AG04449 (cell line): Measurements from ENCODE around the gene OR10K2.
"Not testable (repeated sequence)": the region's sequence is repeated elsewhere in the genome, so short reads cannot be mapped to it uniquely, and the experiment has no call there.

ENCODE experiments used
- CTCF ChIA-PET: fragments of 350-600 bp; formaldehyde crosslinking; extraction: SDS; loops from one replicate; lab custom pipeline; 2021; ENCODE audit warnings: antibody characterized with exemption; lab: Yijun Ruan, JAX
- POLR2A ChIA-PET: fragments of 400-600, 350-600 bp; formaldehyde crosslinking; extraction: SDS; loops from one replicate; lab custom pipeline; 2020; ENCODE audit warnings: antibody characterized with exemption, inconsistent platforms; lab: Yijun Ruan, JAX
- DNase-seq: peaks from one replicate; pipeline ENCODE4 v3.0.0-alpha.2; 2010; ENCODE audit warnings: low read depth, low spot score
- H3K4me3 ChIP-seq: 2 replicates; pipeline ENCODE4 v1.5.1; 2011; ENCODE audit warnings: low read depth, mild to moderate bottlenecking, control low read depth, low read length
- TF ChIP-seq, protein P1 (sequence below): IDR thresholded peaks from one replicate; pipeline ENCODE4 v1.5.1; 2011; ENCODE audit warnings: mild to moderate bottlenecking, moderate library complexity, low read length, control low read depth, inconsistent platforms; ENCODE audit not compliant: insufficient read depth; ENCODE audit errors: missing control alignments

Gene OR10K2

DNA sequence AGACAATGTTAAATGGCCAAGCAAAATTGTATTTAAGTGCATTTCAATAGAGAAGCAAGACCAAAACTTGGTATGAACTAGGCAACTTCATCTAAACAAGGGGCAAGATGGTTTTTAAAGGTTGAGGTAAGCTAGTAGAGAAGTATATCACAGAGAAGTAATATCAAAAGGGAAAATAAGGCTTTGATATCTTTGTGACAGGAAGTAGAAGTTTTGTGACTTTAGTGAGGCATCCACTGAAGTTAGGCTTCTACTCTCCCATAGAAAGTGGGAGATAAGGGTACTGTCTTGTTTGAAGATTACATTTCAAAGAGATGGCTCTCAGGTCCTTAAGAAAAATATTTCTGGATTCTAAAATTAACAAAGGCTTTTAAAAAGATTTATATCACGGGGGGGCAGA, 35.7 kb downstream of the OR10K2 start:
- CTCF ChIA-PET, result no interaction called here
- POLR2A ChIA-PET, result no interaction called here
- no peak for DNase-seq
- H3K4me3 ChIP-seq, result no peak overlapping the region
- TF ChIP-seq, protein P1, sequence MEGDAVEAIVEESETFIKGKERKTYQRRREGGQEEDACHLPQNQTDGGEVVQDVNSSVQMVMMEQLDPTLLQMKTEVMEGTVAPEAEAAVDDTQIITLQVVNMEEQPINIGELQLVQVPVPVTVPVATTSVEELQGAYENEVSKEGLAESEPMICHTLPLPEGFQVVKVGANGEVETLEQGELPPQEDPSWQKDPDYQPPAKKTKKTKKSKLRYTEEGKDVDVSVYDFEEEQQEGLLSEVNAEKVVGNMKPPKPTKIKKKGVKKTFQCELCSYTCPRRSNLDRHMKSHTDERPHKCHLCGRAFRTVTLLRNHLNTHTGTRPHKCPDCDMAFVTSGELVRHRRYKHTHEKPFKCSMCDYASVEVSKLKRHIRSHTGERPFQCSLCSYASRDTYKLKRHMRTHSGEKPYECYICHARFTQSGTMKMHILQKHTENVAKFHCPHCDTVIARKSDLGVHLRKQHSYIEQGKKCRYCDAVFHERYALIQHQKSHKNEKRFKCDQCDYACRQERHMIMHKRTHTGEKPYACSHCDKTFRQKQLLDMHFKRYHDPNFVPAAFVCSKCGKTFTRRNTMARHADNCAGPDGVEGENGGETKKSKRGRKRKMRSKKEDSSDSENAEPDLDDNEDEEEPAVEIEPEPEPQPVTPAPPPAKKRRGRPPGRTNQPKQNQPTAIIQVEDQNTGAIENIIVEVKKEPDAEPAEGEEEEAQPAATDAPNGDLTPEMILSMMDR, result no peak

DNA sequence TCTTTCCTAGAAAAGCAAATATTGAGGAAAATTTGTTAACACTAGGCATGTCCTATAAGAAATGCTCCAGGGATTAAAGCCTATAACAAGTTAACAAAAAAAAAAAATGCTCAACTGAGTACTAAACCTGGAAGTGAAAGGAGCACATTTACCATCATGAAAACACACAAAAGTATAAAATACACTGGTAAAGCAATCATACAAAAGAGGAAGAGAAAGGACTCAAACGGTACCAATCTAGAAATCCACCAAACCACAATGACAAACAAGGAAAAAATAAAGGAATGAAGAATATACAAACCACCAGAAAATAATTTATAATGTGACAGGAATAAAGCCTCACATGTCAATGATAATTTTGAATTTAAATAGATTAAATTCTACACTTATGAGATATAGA, 51.2 kb downstream of the OR10K2 start:
- ChIA-PET CTCF (no interaction called here), POLR2A (no interaction called here)
- H3K4me3 ChIP-seq, result no peak overlapping the region
- TF ChIP-seq, protein P1, result no peak
- no peak for DNase-seq

DNA sequence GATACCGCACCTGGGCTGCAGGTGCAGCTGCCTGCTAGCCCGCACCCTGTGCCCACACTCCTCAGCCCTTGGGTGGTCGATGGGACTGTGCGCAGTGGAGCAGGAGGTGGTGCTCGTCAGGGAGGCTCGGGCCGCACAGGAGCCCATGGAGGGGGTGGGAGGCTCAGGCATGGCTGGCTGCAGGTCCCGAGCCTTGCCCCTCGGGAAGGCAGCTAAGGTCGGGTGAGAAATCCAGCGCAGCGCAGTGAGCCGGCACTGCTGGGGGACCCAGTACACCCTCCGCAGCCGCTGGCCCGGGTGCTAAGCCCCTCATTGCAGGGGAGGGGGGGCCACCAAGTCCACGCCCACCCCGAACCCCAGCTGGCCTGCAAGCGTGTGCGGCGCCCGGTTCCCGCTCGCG, 51.9 kb downstream of the OR10K2 start:
- CTCF ChIA-PET, POLR2A ChIA-PET, DNase-seq, H3K4me3 ChIP-seq: not testable (repeated sequence)

DNA sequence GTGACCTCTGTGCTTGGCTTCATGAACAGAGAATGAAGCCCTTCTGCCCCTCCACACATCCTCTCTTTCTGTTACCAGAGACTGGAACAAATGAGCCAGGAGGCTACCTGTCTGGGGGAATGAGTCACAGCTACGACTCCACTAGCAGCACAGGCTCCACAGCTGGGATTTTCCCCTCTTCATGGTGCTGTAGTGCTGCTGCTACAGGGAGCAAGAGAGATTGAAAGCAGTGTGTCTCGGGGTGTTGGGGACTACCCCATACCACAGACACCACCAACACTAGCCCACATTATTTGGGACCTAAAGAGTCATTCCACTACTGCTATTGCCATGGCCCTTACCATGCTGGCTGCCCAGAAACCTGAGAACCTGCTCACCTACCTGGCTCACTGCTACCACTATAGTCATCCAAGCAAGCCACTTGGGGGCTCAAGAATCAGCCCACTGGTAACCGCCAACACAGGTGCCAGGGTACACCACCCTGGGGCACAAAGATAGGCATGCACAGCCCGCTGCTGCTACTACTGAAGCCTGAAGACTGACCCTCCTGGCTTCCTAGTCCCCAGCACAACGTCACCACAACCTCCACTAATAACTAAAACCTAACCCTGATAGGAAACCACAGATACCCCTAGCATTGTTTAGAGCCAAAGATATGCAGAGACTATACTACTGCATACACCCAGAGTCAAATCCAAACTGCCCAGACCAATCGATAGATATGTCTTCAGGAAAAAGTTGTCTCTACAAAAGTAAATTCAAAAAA, 54.7 kb downstream of the OR10K2 start:
- no peak for DNase-seq
- POLR2A ChIA-PET, result no interaction called here
- no peak overlapping the region for H3K4me3 ChIP-seq
- CTCF ChIA-PET, result no interaction called here
- TF ChIP-seq, protein P1, result no peak
